ENCODE data around the gene FEM1A.
"Not testable (repeated sequence)": the region's sequence is repeated elsewhere in the genome, so short reads cannot be mapped to it uniquely, and the experiment has no call there.

Gene FEM1A

DNA sequence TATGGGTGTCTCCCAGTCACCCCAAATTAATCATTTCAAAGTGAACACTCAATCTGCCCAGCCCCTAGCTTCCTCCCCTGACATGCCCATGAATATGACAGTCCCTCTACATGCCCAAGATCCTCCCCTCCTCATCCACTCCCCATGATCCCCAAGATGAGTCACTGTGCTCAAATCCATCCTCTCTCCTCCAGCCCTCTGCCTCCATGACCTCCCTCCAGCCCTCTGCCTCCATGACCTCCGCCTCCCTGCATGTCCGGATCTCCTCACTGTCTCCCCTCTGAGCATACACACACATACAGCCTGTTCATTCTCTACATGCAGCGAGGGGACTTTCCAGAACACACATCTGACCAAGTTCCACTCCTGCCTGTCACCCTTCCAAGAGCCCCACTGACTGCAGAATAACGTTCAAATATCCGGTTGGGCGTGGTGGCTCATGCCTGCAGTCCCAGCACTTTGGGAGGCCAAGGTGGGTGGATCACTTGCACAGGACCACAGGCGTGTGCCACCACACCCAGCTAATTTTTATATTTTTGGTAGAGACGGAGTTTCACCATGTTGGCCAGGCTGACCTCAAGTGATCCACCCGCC is 18.4 kb upstream of the FEM1A start:
- DNase-seq (ENCODE audit: low spot score) = no peak

DNA sequence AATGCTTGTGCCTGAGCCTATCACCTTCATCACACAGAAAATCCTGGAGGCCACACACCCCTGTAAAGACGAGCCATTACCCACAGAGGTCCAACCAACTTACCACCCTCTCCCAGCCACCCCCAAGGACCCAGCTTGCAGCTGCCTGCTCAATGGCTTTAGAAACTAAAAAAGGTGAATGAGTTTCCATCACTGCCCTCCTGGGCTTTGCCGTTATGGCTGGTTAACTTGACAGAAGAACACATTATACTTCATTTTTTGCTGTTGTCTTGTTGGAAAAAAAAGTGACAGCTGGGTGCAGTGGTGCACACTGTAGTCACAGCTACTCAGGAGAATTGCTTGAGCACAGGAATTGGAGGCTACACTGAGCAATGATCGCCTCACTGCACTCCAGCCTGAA is 17.4 kb upstream of the FEM1A start:
- no peak for DNase-seq (ENCODE audit: low spot score)

DNA sequence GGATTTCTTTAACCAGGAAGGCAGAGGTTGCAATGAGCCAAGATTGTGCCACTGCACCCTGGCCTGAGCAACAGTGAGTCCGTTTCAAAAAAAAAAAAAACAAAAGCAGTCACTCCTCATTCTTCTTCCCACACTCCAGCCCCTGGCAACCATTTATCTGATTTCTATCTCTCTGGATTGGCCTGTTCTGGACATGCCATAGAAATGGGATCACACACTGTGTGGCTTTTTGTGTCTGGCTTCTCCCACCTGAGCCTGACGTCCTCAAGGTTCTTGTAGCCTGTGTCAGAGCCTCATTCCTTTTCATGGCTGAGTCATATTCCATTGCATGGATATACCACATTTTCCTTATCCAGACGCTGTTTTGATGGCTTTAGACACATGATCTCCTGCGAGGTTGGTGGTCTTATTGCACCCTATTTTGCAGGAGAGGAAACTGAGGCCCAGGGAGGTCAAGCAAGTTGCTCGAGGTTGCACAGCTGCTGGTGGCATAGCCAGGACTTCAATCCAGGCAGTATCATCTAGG is 15.8 kb upstream of the FEM1A start:
- no peak for DNase-seq (ENCODE audit: low spot score)

DNA sequence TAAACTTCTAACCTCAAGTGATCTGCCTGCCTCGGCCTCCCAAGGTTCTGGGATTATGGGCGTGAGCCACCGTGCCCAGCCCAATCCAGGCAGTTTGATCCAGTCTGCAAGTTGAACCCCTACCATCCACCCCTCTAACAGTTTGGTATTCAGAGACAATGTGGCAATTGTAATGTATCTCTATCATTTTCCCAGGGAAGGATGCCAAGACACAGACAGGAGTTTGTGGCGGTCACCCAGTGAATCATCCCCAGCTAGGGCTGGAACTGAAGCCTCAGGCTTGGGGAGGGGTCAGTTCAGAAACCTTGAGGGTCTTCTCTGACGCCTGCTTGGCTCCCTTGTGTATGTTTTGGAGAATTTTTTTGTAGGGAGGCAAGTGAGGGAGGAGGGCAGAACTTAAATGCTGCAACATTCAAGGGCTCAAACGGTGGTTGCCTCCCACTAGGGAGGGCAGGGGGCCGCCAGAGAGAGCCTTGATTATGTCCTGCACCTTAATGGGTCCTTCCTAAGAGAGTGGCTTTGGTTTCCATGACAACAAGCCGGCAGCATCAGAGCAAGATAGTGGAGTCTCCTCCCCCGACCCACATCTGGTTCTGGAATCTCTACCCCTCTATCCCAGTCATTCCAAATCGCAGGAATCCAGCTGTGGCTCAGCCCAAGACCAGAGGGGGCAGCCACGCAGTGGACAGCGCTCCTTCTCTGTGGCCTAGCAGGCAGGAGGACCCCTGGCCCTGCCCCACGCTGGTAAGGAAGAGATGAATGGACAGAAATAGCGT is 14.9 kb upstream of the FEM1A start:
- DNase-seq (ENCODE audit: low spot score) = no peak

DNA sequence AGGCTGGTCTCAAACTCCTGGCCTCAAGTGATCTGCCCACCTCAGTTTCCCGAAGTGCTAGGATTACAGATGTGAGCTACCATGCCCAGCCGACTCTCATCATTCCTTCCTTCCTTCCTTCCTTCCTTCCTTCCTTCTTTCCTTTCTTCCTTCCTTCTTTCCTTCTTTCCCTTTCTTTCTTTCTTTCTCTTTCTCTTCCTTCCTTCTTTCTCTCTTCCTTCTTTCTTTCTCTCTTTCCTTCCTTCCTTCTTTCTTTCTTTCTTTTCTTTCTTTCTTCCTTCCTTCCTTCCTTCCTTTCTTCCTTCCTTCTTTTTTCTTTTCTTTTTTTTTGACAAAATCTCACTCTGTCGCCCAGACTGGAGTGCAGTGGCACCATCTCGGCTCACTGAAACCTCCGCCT is 13.4 kb upstream of the FEM1A start:
- not testable (repeated sequence) for DNase-seq (ENCODE audit: low spot score)

DNA sequence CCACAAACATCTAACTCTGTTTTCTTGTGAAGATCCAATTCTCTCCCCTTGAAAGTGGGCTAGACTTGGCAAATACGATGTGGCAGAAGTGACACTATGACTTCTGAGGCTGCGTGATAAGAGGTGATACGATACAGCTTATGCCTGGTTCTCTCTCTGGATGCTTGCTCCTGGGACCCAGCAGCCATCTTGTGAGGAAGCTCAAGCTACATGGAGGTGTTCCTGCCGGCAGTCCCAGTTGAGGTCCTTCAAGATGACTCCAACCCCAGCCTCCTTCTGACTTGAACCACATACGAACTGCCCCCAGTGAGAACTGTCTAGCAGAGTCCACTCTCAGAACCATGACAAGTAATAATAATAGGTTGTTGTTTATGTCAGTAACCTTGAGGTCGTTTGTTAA is 10.7 kb upstream of the FEM1A start:
- no peak for DNase-seq (ENCODE audit: low spot score)

DNA sequence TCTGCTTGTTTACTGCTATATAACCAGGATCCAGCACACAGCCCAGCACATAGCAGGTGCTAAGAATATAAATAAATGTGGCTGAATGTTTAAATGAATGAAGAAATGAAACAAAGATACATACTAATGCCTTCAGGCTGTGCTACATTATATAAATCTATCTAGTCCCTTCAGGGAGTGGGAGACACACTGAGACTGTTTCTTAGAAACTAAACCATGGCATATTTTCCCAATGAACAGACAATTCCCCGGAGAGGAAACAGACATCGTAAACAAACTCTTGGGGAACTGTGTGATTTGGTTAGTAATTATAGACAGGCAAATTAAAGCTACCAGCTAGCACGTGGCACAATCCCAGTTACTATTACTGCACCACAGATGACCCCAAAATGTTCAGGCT is 9.7 kb upstream of the FEM1A start:
- no peak for DNase-seq (ENCODE audit: low spot score)

DNA sequence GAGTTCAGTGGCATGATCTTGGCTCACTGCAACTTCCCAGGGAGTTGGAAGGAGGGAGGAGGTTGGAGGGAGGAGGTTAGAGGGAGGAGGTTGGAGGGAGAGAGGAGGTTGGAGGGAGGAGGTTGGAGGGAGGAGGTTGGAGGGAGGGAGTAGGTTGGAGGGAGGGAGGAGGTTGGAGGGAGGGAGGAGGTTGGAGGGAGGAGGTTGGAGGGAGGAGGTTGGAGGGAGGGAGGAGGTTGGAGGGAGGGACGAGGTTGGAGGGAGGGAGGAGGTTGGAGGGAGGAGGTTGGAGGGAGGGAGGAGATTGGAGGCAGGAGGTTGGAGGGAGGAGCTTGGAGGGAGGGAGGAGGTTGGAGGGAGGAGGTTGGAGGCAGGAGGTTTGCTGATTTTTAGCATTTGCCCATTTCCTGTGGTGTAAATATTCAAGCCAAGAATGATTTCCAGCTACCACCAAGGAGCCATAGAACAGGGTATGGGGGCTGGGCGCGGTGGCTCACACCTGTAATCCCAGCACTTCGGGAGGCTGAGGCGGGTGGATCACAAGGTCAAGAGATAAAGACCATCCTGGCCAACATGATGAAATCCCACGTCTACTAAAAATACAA is 5.0 kb upstream of the FEM1A start:
- DNase-seq (ENCODE audit: low spot score) = not testable (repeated sequence)

DNA sequence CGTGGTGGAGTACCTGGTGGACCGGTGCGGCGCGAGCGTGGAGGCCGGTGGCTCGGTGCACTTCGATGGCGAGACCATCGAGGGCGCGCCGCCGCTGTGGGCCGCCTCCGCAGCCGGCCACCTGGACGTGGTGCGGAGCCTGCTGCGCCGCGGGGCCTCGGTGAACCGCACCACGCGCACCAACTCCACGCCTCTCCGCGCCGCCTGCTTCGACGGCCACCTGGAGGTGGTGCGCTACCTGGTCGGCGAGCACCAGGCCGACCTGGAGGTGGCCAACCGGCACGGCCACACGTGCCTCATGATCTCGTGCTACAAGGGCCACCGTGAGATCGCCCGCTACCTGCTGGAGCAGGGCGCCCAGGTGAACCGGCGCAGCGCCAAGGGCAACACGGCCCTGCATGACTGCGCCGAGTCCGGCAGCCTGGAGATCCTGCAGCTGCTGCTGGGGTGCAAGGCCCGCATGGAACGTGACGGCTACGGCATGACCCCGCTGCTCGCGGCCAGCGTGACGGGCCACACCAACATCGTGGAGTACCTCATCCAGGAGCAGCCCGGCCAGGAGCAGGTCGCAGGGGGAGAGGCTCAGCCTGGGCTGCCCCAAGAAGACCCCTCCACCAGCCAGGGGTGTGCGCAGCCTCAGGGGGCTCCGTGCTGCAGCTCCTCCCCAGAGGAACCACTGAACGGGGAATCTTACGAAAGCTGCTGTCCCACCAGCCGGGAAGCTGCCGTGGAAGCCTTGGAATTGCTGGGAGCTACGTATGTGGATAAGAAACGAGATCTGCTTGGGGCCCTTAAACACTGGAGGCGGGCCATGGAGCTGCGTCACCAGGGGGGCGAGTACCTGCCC is 708 bp downstream of the FEM1A start:
- DNase-seq (ENCODE audit: low spot score) = peak; percentile 35

DNA sequence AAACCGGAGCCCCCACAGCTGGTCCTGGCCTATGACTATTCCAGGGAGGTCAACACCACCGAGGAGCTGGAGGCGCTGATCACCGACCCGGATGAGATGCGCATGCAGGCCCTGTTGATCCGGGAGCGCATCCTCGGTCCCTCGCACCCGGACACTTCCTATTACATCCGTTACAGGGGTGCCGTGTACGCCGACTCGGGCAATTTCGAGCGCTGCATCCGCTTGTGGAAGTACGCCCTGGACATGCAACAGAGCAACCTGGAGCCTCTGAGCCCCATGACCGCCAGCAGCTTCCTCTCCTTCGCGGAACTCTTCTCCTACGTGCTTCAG is 1.3 kb downstream of the FEM1A start:
- DNase-seq (ENCODE audit: low spot score) = peak; percentile 63

DNA sequence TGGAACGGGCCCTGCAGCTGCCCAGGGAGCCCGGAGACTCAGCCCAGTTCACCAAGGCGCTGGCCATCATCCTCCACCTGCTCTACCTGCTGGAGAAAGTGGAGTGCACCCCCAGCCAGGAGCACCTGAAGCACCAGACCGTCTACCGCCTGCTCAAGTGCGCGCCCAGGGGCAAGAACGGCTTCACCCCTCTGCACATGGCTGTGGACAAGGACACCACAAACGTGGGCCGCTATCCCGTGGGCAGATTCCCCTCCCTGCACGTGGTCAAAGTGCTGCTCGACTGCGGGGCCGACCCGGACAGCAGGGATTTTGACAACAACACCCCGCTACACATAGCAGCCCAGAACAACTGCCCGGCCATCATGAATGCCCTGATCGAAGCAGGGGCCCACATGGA is 1.7 kb downstream of the FEM1A start:
- not testable (repeated sequence) for DNase-seq (ENCODE audit: low spot score)

DNA sequence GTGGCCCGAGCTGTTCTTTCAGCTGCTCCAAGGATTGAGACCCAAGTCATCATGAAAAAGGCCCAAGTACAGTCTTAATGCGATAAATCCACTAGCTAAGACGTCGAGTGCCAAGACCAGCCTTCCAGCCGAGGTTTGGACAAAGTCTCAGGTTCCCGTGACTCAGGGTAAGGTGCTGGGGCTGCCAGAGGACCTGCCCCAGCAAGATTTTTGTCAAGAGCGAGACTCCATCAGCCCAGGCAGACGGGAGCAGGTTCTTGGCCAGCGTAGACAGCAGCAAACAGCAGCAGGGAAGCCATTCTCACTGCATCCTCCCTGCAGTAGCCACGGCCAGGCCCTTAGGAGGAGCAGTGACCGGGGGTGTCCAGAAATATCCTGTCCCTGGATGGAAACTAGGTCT is 3.4 kb downstream of the FEM1A start:
- peak; percentile 56 for DNase-seq (ENCODE audit: low spot score)

DNA sequence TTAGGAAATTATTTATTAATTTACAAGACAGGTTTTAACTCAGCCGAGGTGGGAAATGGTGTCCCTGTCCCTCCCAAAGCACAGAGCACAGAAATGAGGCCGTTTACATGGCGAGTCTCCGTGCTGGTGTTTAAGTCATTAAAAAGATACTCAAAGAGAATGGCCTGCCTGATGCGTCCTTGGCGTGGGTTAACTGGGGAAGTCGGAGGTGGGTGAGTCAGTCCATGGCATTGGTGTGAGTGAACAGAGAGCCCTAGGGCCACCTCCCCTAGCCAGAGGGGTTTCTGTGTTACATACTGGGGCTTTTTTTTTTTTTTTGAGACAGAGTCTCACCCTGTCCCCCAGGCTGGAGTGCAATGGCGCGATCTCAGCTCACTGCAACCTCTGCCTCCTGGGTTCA is 3.9 kb downstream of the FEM1A start:
- peak; percentile 83 for DNase-seq (ENCODE audit: low spot score)

DNA sequence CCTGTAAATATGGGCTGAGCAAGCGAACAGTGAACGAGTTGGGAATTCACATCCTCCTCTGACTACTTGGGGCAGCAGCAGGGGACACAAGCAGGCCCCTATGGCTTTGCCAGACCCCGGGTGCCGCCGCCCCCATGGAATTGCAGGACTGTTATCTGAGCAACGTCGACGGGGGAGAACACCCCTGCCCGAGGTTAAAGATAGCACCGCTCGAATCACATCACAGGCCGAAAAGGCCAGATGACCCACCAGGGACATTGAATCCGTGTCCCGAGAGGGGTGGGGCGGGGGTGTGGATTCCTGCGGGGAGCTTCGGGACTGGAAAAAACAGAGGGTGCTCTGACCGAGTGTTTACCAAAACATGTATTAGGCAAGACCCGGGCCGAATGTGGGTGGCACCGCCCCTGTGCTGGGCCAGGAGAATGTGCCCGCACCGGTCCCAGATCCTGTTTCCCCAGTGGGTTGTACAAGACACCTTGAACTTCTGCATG is 9.1 kb downstream of the FEM1A start:
- DNase-seq (ENCODE audit: low spot score) = no peak

DNA sequence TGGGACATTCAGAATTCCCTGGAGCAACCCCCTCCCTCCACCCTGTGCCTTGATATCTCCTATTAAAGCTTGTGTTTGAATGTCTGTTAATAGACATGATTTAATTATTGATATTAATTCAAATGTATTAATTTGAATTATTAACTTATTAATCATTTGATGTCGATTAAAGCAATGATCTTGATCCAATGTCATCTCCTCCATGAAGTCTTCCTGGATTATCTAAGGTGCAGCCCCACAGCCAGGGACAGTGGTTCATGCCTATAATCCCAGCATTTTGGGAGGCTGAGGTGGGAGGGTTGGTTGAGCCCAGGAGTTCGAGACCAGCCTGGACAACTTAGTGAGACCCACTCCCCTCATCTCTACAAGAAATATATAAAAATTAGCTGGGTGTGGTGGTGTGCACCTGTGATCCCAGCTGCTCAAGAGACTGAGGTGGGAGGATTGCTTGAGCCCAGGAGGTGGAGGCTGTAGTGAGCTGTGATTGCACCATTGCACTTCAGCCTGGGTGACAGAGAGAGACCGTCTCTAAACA is 9.6 kb downstream of the FEM1A start:
- DNase-seq (ENCODE audit: low spot score) = no peak

DNA sequence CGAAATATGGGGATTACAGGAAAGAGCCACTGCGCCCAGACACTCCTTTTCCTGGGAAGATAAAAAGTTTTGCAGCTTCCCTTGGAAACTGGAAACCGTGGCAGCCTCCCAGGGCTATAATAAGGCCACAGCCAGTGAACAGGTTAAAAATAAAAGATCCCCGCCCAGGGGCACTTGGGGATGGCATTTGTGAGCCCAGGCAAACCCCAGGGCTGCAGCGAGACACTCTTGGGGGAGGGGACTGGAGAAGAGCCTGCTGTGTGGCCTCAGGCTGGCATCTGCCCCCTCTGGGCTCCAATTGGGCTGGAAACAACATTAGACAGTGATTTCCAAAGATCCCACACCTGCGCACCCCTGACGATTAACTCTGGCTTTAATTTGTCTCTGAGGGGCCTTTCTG is 11.2 kb downstream of the FEM1A start:
- DNase-seq (ENCODE audit: low spot score) = no peak

DNA sequence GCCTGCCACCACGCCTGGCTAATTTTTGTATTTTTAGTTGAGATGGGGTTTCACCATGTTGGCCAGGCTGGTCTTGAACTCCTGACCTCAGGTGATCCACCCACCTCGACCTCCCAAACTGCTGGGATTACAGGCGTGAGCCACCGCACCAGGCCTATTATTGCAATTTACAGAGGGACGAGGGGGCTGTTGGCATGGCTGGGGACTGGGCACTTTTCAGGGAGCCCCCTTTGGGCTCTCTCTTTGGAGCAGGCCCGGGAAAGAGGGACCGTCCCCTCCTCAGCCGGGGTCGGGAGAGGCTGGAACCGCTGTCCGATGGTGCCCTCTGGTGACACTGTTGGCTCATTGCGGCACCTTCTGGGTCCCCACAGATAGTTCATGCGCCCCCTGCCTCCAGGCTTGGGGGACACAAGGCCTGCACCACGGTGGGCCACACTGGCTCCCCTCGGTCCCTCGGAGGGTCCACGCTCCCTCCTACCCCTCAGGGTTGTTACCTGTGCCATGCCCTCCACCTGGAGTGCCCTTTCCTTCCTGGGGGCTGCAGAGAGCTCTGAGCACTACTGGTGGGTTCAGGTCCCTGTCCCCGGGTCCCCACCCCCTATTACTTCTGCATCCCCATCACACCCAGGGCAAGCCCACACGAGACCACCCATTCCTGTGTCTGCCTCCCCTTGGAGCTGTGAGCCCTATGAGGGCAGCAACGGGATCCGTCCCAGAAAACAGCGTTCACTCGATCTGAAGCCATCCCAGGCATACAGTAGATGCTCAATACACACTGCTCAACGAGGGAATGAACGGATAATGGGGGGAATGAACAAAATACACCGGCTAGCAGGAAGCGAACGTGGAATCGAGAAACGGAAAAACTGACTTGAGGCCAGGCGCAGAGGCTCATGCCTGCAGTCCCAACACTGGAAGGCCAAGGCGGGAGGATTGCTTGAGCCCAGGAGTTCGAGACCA is 12.5 kb downstream of the FEM1A start:
- DNase-seq (ENCODE audit: low spot score) = peak; percentile 65

DNA sequence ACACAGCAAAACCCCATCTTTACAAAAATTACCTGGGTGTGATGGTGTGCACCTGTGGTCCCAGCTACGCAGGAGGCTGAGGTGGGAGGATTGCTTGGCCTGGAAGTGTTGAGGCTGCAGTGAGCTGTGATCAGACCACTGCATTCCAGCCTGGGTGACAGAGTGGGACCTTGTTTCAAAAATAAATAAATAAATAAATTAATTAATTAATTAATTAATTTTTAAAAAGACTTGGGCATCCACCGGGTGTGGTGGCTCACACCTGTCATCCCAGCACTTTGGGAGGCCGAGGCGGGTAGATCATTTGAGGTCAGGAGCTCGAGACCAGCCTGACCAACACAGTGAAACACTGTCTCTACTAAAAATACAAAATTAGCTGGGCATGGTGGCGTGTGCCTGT is 13.6 kb downstream of the FEM1A start:
- DNase-seq (ENCODE audit: low spot score) = not testable (repeated sequence)

DNA sequence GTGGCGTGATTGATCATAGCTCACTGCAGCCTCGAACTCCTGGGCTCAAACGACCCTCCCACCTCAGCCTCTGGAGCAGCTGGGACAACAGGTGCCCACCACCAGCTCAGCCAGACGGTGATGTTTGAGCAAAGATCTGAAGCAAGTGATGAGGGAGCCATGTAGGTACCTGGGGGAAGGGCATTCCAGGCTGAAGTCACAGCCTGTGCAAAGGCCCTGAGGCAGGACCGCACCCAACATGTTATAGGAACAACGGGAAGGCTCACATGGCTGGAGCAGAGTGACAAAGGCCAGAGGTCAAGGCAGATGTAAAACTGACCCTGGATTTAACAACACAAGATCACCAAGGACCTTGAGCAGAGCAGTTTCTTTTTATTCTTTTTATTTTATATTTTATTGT is 14.8 kb downstream of the FEM1A start:
- DNase-seq (ENCODE audit: low spot score) = no peak

DNA sequence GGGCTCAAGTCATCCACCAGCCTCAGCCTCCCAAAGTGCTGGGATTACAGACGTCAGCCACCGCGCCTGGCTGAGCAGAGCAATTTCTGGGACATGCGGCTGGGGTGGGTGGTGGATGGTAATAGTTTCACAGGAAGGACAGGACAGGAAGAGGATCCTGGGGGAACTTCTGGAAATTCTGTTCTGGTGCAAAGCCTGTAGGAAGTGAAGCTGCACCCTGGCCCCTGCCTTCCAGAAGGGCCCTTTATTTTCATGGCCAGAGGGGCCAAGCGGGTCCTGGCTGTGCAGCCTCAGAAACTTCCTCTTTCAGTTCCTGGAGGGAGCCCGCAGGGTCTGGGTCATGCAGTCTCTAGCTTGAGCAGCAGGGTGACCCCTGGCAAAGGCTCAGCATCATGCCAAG is 15.7 kb downstream of the FEM1A start:
- no peak for DNase-seq (ENCODE audit: low spot score)

All from RKO (cell line).